ENCODE measurements around the gene PREB. TPM values are rescaled to one million over a fixed set of nuclear protein-coding genes. Genes with fewer than 3 reads are reported as not detected.

Gene PREB
- total and polyA plus RNA-seq, 2 of the 13 experiments (the other 11 are each of a cell fraction or from before 2014, with no cell fraction given), result 112 to 192 TPM

DNA sequence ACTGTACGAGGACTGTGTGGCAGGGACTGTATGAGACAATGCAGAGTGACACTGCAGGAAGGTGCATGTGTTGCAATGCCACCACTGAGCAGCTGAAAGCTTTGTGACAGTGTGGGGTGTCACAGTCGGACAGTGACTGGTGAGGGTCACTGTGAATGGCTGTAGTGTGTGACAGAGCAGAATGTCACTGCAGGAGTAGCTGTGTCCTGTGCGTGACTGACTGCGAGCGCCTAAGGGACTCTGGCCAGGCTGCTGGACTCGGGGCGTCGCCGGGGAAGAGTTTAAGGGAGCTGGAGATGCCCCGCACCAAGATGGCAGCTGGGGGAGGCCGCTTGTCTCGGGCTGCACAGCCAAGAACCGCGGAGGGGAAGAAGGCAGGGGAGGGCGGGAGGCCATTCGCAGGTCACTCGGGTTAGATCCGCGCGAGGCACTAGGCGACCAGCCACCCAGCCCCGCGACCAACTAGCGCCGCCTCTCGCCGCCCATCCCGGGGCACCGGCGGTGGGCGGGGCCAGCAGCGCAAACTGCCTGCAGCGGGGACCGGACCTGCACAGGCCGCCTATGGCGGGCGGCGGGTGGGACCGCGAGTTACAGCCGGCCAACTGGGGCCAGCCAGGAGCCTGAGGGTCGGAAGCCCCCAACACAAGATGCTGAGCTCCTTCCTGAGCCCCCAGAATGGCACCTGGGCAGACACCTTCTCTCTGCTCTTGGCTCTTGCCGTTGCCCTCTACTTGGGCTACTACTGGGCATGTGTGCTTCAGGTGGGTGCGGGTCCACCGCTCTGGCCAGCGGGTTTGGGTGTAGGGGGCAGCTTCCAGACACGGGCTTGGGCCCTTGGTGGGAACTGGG is 10.9 kb downstream of the PREB start, which contains the start of gene ABHD1 (continued):
- TF ChIP-seq EP300 (IDR thresholded peaks at IDR 0.05; ENCODE audit: low read depth in 2 of 2, low read length in 2 of 2) (no peak), EP300 (CRISPR knock-in tag; IDR thresholded peaks at IDR 0.05; ENCODE audit: borderline replicate concordance) (no peak), GMEB2 (CRISPR knock-in tag; IDR thresholded peaks at IDR 0.05; ENCODE audit: low read depth) (no peak), NONO (IDR thresholded peaks at IDR 0.05) (no peak), NONO (CRISPR knock-in tag; conservative IDR thresholded peaks at IDR 0.05) (peak; percentile 45; the same call in 1 of the 2 replicates), HMGXB3 (CRISPR knock-in tag; IDR thresholded peaks at IDR 0.05; ENCODE audit: borderline replicate concordance) (no peak), PAF1 (CRISPR knock-in tag; IDR thresholded peaks at IDR 0.05) (no peak), KDM2A (CRISPR knock-in tag; IDR thresholded peaks at IDR 0.05; ENCODE audit: borderline replicate concordance, low read depth) (peak; percentile 90), NFE2 (CRISPR knock-in tag; IDR thresholded peaks at IDR 0.05) (peak; percentile 63; the same call in 1 of the 2 replicates), ZNF510 (CRISPR knock-in tag; IDR thresholded peaks at IDR 0.05; ENCODE audit: low read depth) (no peak; the same call in 1 of the 2 replicates), NR1H2 (CRISPR knock-in tag; IDR thresholded peaks at IDR 0.05; ENCODE audit: borderline replicate concordance, low read depth) (no peak), ZNF501 (CRISPR knock-in tag; IDR thresholded peaks at IDR 0.05) (peak; percentile 47; the same call in 1 of the 2 replicates), PCBP2 (optimal IDR thresholded peaks at IDR 0.05; ENCODE audit: low read depth, low read length, poor library complexity, severe bottlenecking) (no peak), HDAC2 (CRISPR knock-in tag; IDR thresholded peaks at IDR 0.05) (0 out of 2 replicates have a peak, but pooled peaks have one; percentile 12), ZKSCAN8 (CRISPR knock-in tag; IDR thresholded peaks at IDR 0.05; ENCODE audit: borderline replicate concordance) (no peak), ZNF569 (CRISPR knock-in tag; IDR thresholded peaks at IDR 0.05; ENCODE audit: borderline replicate concordance) (no peak), ZNF572 (CRISPR knock-in tag; IDR thresholded peaks at IDR 0.05) (no peak), SNAPC2 (CRISPR knock-in tag; IDR thresholded peaks at IDR 0.05) (no peak), TAF15 (IDR thresholded peaks at IDR 0.05; ENCODE audit: low read depth, low read length, poor library complexity, severe bottlenecking) (peak; percentile 69), NKX3-1 (CRISPR knock-in tag; IDR thresholded peaks at IDR 0.05) (no peak)
- TF ChIP-seq, protein P1, sequence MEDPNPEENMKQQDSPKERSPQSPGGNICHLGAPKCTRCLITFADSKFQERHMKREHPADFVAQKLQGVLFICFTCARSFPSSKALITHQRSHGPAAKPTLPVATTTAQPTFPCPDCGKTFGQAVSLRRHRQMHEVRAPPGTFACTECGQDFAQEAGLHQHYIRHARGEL (CRISPR knock-in tag; IDR thresholded peaks at IDR 0.05), result no peak
- TF ChIP-seq, protein P2, sequence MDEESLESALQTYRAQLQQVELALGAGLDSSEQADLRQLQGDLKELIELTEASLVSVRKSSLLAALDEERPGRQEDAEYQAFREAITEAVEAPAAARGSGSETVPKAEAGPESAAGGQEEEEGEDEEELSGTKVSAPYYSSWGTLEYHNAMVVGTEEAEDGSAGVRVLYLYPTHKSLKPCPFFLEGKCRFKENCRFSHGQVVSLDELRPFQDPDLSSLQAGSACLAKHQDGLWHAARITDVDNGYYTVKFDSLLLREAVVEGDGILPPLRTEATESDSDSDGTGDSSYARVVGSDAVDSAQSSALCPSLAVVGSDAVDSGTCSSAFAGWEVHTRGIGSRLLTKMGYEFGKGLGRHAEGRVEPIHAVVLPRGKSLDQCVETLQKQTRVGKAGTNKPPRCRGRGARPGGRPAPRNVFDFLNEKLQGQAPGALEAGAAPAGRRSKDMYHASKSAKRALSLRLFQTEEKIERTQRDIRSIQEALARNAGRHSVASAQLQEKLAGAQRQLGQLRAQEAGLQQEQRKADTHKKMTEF (CRISPR knock-in tag; IDR thresholded peaks at IDR 0.05), result peak; percentile 80; the same call in 1 of the 2 replicates

Data from HepG2 (cell line).